ENCODE measurements around the gene QARS1. TPM values are rescaled to one million over a fixed set of nuclear protein-coding genes. Genes with fewer than 3 reads are reported as not detected.

Gene QARS1
- total and polyA plus RNA-seq, 4 donors = 122 to 187 (median 147) TPM

GRCh38 chr3:49122022-49122421 is 17.5 kb upstream of the QARS1 start:
- no peaks in the 10 kb centered on the region for H3K27me3 ChIP-seq (ENCODE audit: control insufficient read depth, insufficient read depth, low read length)
- H3K9me3 ChIP-seq (ENCODE audit: control insufficient read depth, insufficient read depth, low read length) = no peaks in the 10 kb centered on the region
- DNase-seq (ENCODE audit: low read depth in 4 of 6, low spot score in 6 of 6) = no peak
- peaks cover 80% of the 10 kb centered on the region for H3K36me3 ChIP-seq (ENCODE audit: control insufficient read depth, insufficient read depth, low read length)
- H3K27ac ChIP-seq (ENCODE audit: low read depth, low read length) = no peak overlapping the region
- H3K4me1 ChIP-seq (ENCODE audit: control insufficient read depth, insufficient read depth, low read length) = peaks cover 23% of the 10 kb centered on the region
- WGBS (ENCODE audit: insufficient coverage) = 96% methylated on average over 12 of the region's 12 CpGs
- no peak overlapping the region for H3K4me3 ChIP-seq (ENCODE audit: low read depth, low read length)

DNA sequence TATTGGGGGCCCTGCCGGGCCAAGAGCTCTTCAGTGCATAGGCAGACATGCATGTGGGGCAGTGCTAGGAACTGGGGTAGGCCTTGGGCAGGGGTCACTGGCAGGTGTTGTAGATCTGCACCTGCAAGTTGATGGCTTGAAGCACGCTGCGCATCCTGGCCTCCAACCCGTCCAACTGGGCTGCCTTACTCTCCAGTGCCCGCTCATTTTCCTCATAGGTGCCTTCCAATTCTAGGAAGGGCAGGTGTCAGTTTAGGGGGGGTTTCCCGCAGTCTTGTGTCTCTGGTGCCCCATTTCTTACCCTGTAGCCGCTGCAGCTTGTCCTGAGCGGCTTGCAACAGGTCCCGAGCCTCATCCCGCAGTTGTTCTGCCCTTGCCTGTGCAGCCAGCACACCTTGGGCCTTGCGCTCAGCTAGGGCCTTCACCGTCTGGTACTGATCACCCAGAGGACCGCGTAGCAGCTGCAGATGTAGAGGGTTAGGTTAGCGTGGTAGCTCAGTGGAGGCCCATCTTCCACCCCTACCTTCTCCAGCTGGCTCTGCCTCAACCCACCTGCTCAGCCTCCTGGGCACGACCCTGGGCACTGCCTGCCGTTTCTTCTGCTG is 16.7 kb upstream of the QARS1 start:
- no peaks in the 10 kb centered on the region for H3K9me3 ChIP-seq (ENCODE audit: control insufficient read depth, insufficient read depth, low read length)
- peaks cover 23% of the 10 kb centered on the region for H3K4me1 ChIP-seq (ENCODE audit: control insufficient read depth, insufficient read depth, low read length)
- H3K36me3 ChIP-seq (ENCODE audit: control insufficient read depth, insufficient read depth, low read length) = peaks cover 84% of the 10 kb centered on the region
- peak overlapping the region; percentile 93 for H3K4me3 ChIP-seq (ENCODE audit: low read depth, low read length)
- H3K27ac ChIP-seq (ENCODE audit: low read depth, low read length) = peak overlapping the region; percentile 92
- H3K27me3 ChIP-seq (ENCODE audit: control insufficient read depth, insufficient read depth, low read length) = no peaks in the 10 kb centered on the region
- no peak for DNase-seq (ENCODE audit: low read depth in 4 of 6, low spot score in 6 of 6)
- WGBS (ENCODE audit: insufficient coverage) = 82% methylated on average over 10 of the region's 17 CpGs

DNA sequence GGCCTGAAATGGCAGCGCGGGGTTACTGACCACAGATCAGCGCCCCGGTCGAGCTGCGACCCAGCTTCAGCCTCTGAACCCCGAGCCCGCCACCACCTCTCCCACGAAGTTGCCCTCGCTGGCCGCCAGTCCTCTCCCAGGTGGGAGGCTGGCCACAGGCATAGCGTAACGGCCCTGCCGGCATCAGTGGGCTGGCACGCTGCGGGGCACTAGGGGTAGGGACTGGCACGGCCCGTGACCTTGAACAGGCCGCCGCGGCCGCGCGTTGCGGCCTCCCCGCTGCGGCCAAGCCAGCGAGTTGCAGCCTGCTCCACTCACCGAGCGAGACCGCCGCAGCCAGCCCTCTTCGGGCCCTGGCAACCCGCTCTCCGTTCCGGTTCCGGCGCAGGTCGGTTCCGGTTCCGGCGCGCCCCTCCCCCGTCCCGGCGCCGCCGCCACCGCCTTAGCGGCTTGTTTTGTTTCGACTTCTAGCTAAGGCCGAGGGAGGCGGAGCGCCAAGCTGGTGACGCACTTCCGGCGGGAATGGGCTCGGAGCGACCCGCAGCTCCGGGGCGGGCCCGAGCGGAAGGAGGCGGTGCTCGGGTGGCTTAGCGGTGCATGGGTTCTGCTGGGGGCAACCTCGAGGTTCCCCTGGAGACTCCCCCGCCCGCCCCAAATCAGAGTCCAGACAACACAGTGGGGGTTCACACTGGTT is 16.0 kb upstream of the QARS1 start, which contains the start of gene USP19:
USP19 (minus strand) TSS at position 386 of the 694 bp plus-strand sequence. CDS start 1,678 bp downstream, outside the sequence.
- peak; percentile 82 to 98 (median 88) for DNase-seq (ENCODE audit: low read depth in 4 of 6, low spot score in 6 of 6)
- peak within 1 kb of the TSS; percentile 92 for H3K27ac ChIP-seq (ENCODE audit: low read depth, low read length)
- H3K9me3 ChIP-seq (ENCODE audit: control insufficient read depth, insufficient read depth, low read length) = no peaks in the 10 kb centered on the region
- no peaks in the 10 kb centered on the region for H3K27me3 ChIP-seq (ENCODE audit: control insufficient read depth, insufficient read depth, low read length)
- WGBS (ENCODE audit: insufficient coverage) = under 1% methylated on average over 70 of the region's 70 CpGs
- peaks cover 23% of the 10 kb centered on the region for H3K4me1 ChIP-seq (ENCODE audit: control insufficient read depth, insufficient read depth, low read length)
- peak within 1 kb of the TSS; percentile 93 for H3K4me3 ChIP-seq (ENCODE audit: low read depth, low read length)
- peaks cover 84% of the 10 kb centered on the region for H3K36me3 ChIP-seq (ENCODE audit: control insufficient read depth, insufficient read depth, low read length)

DNA sequence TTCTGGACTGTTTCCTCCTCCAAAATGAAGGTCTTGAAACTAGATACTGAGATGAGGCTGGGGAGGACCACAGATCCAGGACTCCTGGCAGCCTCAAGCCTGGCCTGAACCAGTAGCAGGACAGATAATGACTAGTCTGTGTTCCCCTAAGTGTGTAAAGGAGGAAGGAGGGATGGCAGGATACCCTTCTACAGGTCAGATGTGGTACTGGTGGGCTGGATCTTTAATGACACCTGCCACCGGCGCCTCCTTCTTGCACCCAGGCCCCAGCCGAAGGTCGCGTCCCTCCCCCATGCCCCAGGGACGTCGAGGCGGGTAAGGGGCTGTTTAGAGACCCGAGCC is 15.5 kb upstream of the QARS1 start:
- peak overlapping the region; percentile 93 for H3K4me3 ChIP-seq (ENCODE audit: low read depth, low read length)
- WGBS (ENCODE audit: insufficient coverage) = 2% methylated on average over 9 of the region's 9 CpGs
- H3K36me3 ChIP-seq (ENCODE audit: control insufficient read depth, insufficient read depth, low read length) = peaks cover 85% of the 10 kb centered on the region
- H3K4me1 ChIP-seq (ENCODE audit: control insufficient read depth, insufficient read depth, low read length) = peaks cover 23% of the 10 kb centered on the region
- no peak for DNase-seq (ENCODE audit: low read depth in 4 of 6, low spot score in 6 of 6)
- H3K9me3 ChIP-seq (ENCODE audit: control insufficient read depth, insufficient read depth, low read length) = no peaks in the 10 kb centered on the region
- H3K27ac ChIP-seq (ENCODE audit: low read depth, low read length) = peak overlapping the region; percentile 92
- no peaks in the 10 kb centered on the region for H3K27me3 ChIP-seq (ENCODE audit: control insufficient read depth, insufficient read depth, low read length)

GRCh38 chr3:49119439-49119838 is 14.9 kb upstream of the QARS1 start:
- Histone ChIP-seq H3K4me3 (ENCODE audit: low read depth, low read length) (peak overlapping the region; percentile 93), H3K27ac (ENCODE audit: low read depth, low read length) (no peak overlapping the region), H3K4me1 (ENCODE audit: control insufficient read depth, insufficient read depth, low read length) (peaks cover 23% of the 10 kb centered on the region), H3K36me3 (ENCODE audit: control insufficient read depth, insufficient read depth, low read length) (peaks cover 85% of the 10 kb centered on the region), H3K27me3 (ENCODE audit: control insufficient read depth, insufficient read depth, low read length) (no peaks in the 10 kb centered on the region), H3K9me3 (ENCODE audit: control insufficient read depth, insufficient read depth, low read length) (no peaks in the 10 kb centered on the region)
- WGBS (ENCODE audit: insufficient coverage) = 94% methylated on average over 3 of the region's 3 CpGs
- DNase-seq (ENCODE audit: low read depth in 4 of 6, low spot score in 6 of 6) = no peak

GRCh38 chr3:49119036-49119435 is 14.5 kb upstream of the QARS1 start:
- Histone ChIP-seq H3K27me3 (ENCODE audit: control insufficient read depth, insufficient read depth, low read length) (no peaks in the 10 kb centered on the region), H3K36me3 (ENCODE audit: control insufficient read depth, insufficient read depth, low read length) (peaks cover 85% of the 10 kb centered on the region), H3K4me3 (ENCODE audit: low read depth, low read length) (no peak overlapping the region), H3K4me1 (ENCODE audit: control insufficient read depth, insufficient read depth, low read length) (peaks cover 23% of the 10 kb centered on the region), H3K27ac (ENCODE audit: low read depth, low read length) (no peak overlapping the region), H3K9me3 (ENCODE audit: control insufficient read depth, insufficient read depth, low read length) (no peaks in the 10 kb centered on the region)
- DNase-seq (ENCODE audit: low read depth in 4 of 6, low spot score in 6 of 6) = no peak
- 86% methylated on average over 10 of the region's 10 CpGs for whole genome bisulfite sequencing (ENCODE audit: insufficient coverage)

DNA sequence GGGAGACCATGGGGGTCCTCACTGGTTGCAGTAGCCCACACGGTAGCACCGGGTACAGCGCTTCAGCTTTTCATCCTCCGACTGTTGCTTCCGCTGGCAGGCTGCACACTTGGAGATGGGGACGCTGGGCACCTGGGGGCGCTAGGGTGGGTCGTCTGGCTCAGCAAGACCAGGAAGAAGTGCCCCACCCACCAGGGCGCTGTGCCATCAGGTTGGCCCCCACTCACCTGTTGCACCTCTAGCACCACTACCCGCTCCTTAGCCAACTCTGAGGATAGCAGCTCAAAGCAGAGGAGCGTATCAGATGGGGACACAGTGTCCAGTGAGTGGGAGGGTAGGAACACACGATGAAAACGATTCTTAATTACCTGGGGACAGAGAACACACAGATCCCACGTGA is 7.7 kb upstream of the QARS1 start:
- 93% methylated on average over 12 of the region's 14 CpGs for WGBS (ENCODE audit: insufficient coverage)
- Histone ChIP-seq H3K27ac (ENCODE audit: low read depth, low read length) (no peak overlapping the region), H3K9me3 (ENCODE audit: control insufficient read depth, insufficient read depth, low read length) (no peaks in the 10 kb centered on the region), H3K4me3 (ENCODE audit: low read depth, low read length) (no peak overlapping the region), H3K36me3 (ENCODE audit: control insufficient read depth, insufficient read depth, low read length) (peaks cover 98% of the 10 kb centered on the region), H3K27me3 (ENCODE audit: control insufficient read depth, insufficient read depth, low read length) (no peaks in the 10 kb centered on the region), H3K4me1 (ENCODE audit: control insufficient read depth, insufficient read depth, low read length) (no peaks in the 10 kb centered on the region)
- DNase-seq (ENCODE audit: low read depth in 4 of 6, low spot score in 6 of 6) = no peak

- Histone ChIP-seq H3K4me1 (ENCODE audit: control insufficient read depth, insufficient read depth, low read length) (no peaks in the 10 kb centered on the region), H3K27ac (ENCODE audit: low read depth, low read length) (no peak overlapping the region), H3K9me3 (ENCODE audit: control insufficient read depth, insufficient read depth, low read length) (no peaks in the 10 kb centered on the region), H3K4me3 (ENCODE audit: low read depth, low read length) (no peak overlapping the region), H3K27me3 (ENCODE audit: control insufficient read depth, insufficient read depth, low read length) (no peaks in the 10 kb centered on the region), H3K36me3 (ENCODE audit: control insufficient read depth, insufficient read depth, low read length) (peaks cover 90% of the 10 kb centered on the region)
- DNase-seq (ENCODE audit: low read depth in 4 of 6, low spot score in 6 of 6) = no peak
- 88% methylated on average over 6 of the region's 6 CpGs for WGBS (ENCODE audit: insufficient coverage)
Observed at GRCh38 chr3:49111347-49111746, 6.8 kb upstream of the QARS1 start.

DNA sequence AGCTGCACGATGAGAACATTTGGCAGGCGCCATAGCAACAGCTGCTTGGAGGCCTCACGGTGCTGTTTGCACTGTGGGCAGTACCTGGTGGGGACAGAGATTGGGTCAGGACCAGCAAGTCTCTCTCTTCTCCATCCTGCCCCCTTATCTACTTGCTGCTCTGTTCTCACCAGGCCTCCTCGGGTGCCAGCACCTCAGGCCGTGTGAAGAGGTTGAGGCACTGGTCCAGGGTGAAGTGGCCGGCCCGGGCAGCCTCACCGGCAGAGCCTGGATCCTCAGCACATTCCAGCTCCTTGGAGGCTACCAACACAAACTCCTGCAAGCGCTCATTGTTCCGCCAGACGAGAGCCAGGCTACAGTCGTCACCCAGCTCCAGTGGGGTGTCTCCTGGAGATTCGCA is 6.2 kb upstream of the QARS1 start:
- WGBS (ENCODE audit: insufficient coverage) = 88% methylated on average over 13 of the region's 13 CpGs
- Histone ChIP-seq H3K36me3 (ENCODE audit: control insufficient read depth, insufficient read depth, low read length) (peaks cover 84% of the 10 kb centered on the region), H3K4me3 (ENCODE audit: low read depth, low read length) (no peak overlapping the region), H3K4me1 (ENCODE audit: control insufficient read depth, insufficient read depth, low read length) (no peaks in the 10 kb centered on the region), H3K9me3 (ENCODE audit: control insufficient read depth, insufficient read depth, low read length) (no peaks in the 10 kb centered on the region), H3K27me3 (ENCODE audit: control insufficient read depth, insufficient read depth, low read length) (no peaks in the 10 kb centered on the region), H3K27ac (ENCODE audit: low read depth, low read length) (no peak overlapping the region)
- DNase-seq (ENCODE audit: low read depth in 4 of 6, low spot score in 6 of 6) = no peak

- H3K9me3 ChIP-seq (ENCODE audit: control insufficient read depth, insufficient read depth, low read length) = no peaks in the 10 kb centered on the region
- 88% methylated on average over 10 of the region's 14 CpGs for WGBS (ENCODE audit: insufficient coverage)
- H3K4me1 ChIP-seq (ENCODE audit: control insufficient read depth, insufficient read depth, low read length) = peaks cover 18% of the 10 kb centered on the region
- peaks cover 63% of the 10 kb centered on the region for H3K36me3 ChIP-seq (ENCODE audit: control insufficient read depth, insufficient read depth, low read length)
- no peak overlapping the region for H3K27ac ChIP-seq (ENCODE audit: low read depth, low read length)
- no peaks in the 10 kb centered on the region for H3K27me3 ChIP-seq (ENCODE audit: control insufficient read depth, insufficient read depth, low read length)
- H3K4me3 ChIP-seq (ENCODE audit: low read depth, low read length) = no peak overlapping the region
- no peak for DNase-seq (ENCODE audit: low read depth in 4 of 6, low spot score in 6 of 6)
Observed at GRCh38 chr3:49108346-49108745, 3.8 kb upstream of the QARS1 start.
